ENCODE results near the gene PHACTR4.
"Not testable (repeated sequence)": the region's sequence is repeated elsewhere in the genome, so short reads cannot be mapped to it uniquely, and the experiment has no call there.

Gene PHACTR4

DNA sequence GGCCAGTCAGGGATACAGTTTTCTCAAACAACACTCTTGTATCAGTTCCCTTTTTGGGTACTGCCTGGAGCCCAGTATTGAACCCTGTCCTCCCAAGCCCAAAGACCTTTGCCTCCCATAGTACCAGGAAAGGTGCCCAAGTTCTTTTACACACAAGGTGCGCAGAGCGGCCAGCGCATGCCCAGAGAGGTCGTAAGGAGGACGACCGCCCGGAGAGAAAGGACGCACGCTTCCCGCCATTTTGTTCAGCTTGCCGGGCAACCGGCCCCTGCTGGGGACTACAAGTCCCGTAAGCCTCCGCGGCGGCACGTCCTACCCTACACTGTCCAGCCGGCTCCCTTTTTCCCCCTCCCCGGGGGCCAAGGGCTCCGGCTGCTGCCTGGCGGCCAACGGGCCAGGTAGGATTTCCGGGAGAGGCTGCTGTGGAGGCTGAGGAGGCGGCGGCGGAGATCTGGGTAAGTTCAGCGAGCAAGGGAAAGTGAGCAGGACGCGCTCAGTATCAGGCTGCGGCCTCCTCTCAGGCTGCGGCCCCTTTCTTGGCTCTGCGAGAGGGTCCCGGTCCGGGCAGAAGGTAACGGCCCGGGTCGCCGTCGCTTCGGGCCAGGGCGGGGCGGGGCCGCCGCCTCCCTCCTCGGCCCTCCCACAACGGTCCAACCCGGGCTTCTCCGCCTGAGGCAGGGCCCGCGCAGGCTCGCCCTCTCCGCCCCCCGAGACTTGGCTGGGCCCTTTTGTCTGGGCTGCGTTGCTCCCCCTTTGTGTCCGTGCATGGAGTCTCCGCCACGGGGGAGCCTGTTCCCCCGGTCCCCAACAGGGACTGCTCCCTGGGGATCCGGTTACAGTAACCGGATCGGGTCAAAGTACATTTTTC, at the start of gene PHACTR4:
PHACTR4 (plus strand) TSS at position 370 of the 868 bp plus-strand sequence. CDS start 37,708 bp downstream, outside the sequence.
- peak; percentile 88 for DNase-seq

DNA sequence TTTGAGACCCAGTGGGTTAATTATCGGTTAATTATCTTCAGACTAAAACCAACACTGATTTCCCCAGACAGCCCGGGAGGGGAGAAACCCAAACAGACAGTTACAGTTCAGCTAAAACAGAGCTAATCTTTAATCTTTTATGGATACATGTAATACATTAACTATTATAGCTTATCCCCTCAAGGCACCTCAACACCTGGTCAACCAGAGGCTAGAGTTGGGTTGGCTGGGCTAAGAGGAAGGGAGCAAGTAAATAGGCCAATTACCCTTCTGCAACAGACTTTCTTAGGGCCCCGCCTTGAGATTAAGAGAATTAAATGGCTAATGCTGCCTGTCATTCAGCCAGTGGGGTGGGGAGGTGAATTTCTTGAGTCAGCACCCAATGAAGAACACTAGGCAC, 47.3 kb upstream of the PHACTR4 start:
- DNase-seq = no peak

DNA sequence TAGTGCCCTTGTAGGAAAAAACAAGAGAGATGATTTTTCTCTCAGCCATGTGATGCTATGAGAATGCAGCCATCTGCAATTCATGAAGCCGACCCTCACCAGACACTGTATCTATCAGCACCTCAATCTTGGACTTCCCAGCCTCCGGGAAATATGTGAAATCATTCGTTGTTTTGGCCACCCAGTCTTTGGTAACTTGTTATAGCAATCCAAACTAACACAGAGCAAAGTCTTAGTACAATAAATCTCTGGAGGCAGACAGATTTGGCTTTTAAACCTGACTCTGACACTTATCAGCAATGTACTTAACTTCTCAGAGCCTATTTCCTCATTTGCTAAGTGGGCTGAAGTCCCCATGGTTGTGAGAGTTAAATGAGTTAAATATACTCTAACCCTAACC, 45.8 kb upstream of the PHACTR4 start:
- no peak for DNase-seq

DNA sequence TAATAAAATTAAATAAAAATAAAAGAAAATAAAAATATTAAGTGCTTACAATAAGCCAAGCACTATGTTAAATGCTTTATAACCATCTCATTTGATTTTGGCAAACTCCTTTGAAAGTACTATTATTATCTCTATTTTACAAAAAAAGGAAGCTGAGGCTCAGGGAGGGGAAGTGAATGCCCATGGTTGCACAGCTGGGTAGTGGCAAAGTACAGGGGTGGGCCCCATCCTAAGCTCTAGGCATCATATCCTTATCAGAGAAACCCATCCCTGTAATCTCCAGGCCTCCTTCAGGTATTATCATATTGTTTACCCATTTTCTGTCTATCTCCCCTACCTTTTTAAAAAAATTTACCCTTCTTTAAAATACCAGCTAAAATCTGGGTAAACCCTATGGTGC, 43.0 kb upstream of the PHACTR4 start:
- no peak for DNase-seq

DNA sequence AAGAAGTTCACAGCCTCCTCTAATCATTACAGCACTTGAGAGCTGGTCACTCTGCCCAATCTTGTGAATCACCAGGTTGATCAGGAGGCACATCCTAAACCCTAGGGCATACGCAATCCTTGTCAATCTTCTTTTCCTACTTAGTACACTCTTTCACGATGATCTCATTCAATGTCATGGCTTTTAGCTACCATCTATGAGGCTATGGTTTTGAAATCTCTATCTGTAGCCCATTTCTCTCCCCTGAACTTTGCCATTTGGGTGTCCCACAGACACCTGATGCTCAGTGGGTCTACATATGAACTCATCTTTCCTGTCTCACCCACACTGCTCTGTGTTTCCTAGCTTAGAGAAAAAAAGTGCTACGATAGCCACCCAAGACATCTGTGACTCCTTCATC, 42.6 kb upstream of the PHACTR4 start:
- DNase-seq = no peak

DNA sequence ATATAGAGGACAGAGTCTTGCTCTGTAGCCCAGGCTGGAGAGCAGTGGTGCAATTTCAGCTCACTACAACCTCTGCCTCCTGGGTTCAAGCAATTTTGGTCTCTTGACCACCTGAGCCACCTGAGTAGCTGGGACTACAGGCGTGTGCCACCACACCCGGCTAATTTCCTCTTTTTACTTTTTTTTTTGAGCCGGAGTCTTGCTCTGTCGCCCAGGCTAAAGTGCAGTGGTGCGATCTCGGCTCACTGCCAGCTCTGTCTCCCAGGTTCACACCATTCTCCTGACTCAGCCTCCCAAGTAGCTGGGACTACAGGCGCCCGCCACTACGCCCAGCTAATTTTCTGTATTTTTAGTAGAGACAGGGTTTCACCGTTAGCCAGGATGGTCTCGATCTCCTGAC, 42.1 kb upstream of the PHACTR4 start:
- not testable (repeated sequence) for DNase-seq

DNA sequence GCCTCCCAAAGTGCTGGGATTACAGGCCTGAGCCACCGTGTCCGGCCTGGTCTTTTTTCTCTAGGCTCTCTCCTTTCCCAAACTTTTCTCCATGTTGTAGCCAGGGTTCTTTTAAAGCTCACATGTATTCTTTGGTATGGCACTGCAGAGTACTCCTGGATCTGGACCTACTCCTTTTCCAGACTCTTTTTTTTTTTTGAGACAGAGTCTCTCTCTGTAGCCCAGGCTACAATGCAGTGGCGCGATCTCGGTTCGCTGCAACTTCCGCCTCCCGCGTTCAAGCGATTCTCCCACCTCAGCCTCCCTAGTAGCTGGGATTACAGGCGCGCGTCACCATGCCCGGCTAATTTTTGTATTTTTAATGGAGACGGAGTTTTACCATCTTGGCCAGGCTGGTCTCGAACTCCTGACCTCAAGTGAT, 41.3 kb upstream of the PHACTR4 start:
- DNase-seq = no peak

DNA sequence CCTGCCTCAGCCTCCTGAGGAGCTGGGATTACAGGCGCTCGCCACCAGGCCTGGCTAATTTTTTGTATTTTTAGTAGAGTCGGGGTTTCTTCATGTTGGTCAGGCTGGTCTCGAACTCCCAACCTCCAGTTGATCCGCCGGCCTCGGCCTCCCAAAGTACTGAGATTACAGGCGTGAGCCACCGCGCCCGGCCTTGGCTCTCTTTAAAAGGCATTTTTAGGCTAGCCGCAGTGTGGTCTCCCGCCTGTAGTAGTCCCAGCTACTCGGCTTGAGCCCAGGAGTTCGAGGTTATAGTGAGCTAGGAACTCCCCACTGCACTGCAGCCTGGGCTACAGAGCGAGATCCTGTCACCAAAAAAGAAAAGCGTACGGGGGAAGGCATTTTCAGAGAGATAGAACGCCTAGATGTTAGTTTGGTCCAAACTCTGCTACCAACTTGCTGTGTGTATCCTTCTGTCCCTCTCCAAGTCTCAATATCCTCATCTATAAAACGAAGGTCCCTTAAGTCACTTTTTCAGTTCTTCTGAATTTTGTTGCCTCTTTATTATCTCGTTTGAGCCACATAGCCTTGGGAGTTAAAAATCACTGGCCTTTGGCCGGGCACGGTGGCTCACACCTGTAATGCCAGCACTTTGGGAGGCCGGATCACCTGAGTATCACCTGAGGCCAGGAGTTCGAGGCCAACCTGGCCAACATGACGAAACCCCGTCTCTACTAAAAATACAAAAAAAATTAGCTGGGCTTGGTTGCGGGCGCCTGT, 40.0 kb upstream of the PHACTR4 start:
- no peak for DNase-seq

DNA sequence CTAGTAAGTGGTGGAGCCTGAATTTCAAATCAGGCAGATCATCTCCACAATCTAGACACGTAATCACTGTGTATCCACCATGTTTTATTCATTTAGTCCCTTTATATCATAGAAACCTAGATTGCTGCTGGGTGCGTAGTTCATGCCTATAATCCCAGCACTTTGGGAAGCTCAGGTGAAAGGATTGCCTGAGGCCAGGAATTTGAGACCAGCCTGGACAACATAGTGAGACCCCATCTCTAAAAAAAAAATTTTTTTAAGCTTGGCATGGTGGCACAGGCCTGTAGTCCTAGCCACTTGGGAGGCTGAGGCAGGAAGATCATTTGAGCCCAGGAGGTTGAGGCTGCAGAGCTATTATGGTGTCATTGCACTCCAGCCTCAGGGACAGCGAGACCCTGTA, 30.6 kb upstream of the PHACTR4 start:
- no peak for DNase-seq

DNA sequence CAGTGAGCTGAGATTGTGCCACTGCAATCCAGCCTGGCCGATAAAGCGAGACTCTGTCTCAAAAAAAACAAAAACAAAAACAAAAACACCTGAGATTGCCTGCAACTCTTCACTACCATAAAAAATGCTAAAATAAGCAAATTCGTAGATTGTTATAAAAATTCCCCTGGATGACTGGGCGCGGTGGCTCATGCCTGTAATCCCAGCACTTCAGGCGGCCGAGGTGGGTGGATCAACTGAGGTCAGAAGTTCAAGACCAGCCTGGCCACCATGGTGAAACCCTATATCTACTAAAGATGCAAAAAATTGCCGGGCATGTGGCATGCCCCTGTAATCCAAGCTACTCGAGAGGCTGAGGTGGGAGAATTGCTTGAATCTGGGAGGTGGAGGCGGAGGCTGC, 30.0 kb upstream of the PHACTR4 start:
- DNase-seq = no peak

DNA sequence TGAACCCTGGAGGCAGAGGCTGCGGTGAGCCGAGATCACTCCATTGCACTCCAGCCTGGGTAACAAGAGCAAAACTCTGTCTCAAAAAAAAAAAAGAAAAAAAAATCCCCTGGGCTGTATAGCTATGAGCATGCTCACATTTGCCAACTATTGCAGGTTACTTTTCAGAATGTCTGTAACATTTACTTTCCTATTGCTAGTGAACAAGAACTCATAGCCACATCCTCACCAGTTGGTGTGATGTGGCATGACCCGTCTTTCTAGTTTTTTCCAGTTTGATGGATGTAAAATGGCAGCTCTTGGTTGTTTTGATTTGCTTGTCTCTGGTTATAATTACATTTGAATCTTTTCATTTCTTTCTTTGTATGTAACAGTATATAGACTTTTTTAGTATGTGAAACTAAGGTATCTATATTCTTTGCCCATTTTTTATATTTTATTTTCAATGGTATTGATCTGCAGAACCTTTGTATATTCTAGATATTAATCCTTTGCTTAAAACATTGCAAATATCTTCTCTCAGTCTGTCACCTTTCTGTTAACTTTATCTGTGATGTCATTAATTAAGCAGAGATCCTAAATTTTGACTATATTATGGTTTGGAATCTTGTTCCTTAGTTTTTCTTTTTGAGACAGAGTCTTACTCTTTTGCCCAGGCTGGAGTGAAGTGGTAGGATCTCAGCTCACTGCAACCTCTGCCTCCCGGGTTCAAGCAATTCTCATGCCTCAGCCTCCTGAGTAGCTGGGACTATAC, 29.1 kb upstream of the PHACTR4 start:
- no peak for DNase-seq

DNA sequence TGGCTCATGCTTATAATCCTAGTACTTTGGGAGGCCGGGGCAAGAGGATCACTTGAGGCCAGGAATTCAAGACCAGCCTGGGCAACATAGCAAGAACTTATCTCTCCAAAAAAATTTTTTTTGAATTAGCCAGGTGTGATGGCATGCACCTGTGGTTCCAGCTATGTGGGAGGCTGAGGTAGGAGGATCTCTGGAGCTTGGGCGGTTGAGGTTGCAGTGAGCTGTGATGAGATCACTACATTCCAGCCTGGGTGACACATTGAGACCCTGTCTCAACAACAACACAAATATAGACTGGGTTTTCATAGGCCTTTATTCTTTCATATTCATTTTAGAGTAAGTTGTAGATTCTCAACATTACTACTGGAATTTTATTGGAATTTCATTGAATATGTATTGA, 27.9 kb upstream of the PHACTR4 start:
- DNase-seq = no peak

DNA sequence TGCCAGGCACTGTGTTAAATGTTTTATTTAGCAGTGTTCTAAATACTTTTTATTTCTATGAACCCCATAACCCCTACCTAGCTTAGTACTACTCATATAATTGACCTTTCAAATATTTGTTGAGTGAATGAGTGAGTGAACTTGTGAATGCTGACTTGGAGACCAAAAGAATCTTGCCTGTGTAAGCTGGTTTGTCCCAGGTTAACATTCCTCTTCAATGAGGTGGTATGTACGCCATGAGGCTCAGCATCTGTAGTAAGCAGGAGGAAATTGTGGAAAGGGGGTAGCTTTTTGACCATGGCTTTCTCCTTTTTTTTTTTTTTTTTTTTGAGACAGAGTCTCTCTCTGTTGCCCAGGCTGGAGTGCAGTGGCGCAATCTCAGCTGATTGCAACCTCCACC, 26.1 kb upstream of the PHACTR4 start:
- no peak for DNase-seq

DNA sequence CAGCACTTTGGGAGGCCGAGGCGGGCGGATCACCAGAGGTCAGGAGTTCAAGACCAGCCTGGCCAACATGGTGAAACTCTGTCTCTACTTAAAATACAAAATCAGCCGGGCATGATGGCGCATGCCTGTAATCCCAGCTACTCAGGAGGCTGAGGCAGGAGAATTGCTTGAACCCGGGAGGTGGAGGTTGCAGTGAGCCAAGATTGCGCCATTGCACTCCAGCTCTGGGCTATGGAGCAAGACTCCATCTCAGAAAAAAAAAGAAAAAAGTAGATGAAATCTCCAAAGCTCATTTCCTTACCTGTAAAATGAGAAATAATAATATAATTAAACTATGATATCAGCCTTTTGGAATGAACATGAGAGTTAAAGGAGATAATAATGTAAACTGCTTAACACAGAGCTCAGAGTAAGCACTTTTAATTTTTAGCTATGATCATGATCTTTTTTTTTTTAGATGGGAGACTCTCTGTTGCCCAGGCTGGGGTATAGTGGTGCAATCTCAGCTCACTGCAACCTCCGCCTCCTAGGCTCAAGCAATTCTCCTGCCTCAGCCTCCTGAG, 16.2 kb upstream of the PHACTR4 start:
- not testable (repeated sequence) for DNase-seq

DNA sequence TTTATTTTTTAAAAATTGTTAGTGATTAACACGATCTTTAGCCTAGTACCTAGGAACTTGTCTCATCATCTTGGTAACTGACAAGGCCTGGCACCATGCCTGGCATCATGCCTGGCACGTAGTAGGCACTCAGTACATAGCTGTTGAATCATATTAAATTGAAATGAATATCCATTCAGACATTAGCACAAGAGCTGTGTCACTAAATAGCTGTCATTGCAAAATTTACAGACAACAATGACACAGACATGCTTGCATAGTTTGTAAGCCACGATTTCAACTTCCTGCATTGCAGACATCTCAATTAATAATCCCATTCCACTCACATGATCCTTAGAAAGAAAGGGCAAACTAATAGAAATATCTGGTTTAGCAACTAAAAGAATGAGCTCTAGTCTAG, 15.4 kb upstream of the PHACTR4 start:
- no peak for DNase-seq

DNA sequence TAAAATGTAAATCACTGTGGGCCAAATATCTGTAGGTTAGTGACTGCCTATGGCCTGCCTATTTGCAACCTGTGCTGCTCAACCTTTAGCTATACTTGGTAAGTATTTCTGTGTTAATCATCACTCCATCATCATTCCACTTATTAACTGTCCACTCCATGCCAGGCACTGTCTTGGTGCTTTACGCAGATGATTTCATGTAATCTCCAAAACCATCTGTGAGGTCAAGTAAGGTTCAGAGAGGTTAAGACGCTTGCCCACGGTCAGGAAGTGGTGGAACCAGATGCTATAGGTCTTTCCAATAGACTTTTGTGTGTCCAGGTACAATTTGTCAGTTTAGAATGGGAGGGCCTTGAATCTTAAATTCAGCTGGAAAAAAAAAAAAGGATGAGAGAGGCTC, 10.8 kb upstream of the PHACTR4 start:
- DNase-seq = no peak

DNA sequence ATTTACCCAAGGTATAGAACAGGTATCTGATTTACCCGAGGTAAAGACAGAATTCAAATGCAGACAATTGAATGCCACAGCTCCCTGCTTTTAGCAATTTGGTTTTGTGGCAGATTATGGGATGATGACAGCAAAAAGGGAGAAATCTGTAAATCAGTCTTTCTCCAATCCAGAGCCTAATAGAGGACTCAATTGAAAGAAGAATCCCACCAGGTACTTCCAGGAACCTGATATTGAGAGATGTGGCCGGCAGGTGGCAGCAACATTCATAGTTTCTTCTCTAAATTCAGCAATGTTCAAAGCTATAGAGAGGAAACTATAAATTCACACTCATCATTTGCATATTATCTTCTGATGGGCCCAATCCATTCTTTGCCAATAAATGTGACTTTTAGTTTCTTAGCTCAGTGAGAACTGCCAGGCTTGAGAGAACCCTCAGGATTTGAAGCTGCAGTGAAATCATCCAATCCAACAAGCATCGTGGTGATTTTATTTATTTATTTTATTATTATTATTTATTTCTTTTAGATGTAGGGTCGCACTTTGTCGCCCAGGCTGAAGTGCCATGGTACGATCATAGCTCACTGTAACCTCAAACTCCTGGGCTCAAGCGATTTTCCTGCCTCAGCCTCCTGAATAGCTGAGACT, 9.8 kb upstream of the PHACTR4 start:
- DNase-seq = peak; percentile 47

DNA sequence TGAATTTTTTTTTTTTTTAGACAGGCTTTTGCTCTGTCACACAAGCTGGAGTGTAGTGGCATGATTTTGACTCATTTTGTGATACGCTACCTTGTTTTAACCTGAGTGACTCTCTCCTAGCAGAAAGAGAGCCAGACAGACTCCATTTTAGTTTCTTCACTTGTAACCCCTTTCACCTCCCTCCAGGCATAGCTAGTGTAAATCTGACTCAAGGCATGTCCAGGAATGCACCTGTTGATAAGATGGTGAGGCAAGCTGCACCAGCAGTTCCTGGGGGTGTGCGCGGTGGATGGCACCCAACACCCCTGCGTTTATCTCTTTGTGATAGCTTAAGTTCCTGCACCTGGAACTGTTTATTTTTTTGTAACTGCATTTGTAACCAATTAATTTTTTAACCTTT, 4.7 kb upstream of the PHACTR4 start:
- DNase-seq = no peak

DNA sequence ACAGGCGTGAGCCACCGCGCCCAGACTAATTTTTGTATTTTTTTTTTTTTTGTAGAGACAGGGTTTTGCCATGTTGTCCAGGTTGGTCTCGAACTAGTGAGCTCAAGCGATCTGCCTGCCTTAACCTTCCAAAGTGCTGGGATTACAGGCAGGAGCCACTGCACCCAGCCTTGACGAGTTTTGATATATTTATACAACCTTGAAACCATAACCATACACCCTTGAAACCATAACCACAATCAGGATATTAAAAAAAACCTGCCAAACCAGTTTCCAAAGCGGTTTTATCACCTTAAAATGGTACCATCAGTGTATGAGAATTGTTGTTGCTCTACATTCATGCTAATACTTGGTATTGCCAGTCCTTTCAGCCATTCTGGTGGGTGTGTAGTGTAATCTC, 3.7 kb upstream of the PHACTR4 start:
- DNase-seq = no peak

DNA sequence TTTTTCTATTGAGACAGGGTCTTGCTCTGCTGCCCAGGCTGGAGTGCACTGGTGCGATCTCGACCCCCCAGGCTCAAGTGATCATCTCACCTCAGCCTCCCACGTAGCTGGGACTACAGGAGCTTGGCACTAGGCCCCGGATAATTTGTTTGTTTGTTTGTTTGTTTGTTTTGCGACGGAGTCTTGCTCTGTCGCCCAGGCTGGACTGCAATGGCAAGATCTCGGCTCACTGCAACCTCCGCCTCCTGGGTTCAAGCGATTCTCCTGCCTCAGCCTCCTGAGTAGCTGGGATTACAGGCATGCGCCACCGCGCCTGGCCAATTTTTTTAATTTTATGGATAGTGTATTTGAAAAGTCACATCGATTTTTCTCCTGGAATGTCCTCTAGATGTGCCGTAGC, 932 bp upstream of the PHACTR4 start:
- DNase-seq = not testable (repeated sequence)

DNA sequence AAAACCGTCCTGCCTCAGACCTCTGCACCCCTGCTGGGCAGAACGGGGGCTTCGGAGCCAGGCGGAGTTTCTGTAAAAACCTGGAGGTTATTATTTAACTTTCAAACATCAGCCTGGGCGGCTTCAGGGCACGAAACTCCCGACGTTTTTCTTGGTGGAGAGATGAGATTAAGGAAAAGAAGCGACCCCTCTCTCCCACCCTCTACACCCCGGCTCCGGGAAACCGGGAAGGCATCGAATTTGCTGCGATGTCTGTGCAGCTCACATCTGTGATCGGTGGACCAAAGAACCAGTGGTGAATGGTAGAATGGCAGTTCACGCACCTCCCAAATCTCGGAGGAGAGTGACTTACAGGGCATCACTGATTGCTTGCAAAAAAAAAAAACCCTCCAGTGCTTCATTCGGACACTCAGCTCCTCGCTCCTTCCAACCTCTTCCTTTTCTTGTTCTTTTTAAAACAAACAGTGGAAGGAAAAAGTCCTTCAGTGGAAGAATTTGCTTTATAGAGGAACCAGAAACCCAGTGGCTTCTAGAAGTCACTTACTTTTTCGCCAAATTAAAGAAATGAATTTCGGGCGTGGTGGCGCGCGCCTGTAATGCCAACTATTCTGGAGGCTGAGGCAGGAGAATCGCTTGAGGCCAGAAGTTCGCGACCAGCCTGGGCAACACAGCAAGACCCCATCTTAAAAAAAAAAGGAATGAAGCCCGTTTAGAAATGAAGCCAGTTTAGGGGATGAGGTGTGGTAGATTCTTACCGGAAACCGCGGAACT, 884 bp downstream of the PHACTR4 start:
- DNase-seq = no peak

DNA sequence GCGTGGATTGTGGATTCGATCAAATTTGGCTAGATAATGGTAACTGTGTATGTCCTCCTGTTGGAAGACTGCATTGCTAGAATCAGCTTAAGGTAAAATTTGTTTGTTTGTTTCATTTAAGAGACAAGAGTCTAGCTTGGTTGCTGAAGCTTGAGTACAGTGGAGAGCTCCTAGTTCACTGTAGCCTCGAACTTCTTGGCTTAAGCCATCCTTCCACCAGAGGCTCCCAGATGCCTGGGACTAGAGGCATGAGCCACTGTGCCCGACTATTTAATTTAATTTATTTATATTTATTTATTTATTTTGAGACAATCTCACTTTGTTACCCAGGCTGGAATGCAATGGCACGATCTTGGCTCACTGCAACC, 1.5 kb downstream of the PHACTR4 start:
- no peak for DNase-seq

Measured in T1000 (cell line).